Tibial nerve (tissue), 4 donors: ENCODE data around the gene KRTAP2-2.
"Not testable (repeated sequence)": the region's sequence is repeated elsewhere in the genome, so short reads cannot be mapped to it uniquely, and the experiment has no call there.

Experiments used
- EP300 ChIP-seq, 2 donors: sonication (generic); formaldehyde crosslinking; IDR thresholded peaks; one replicate each; pipeline ENCODE4 v1.6.1; 2017; ENCODE audit warnings: antibody characterized with exemption in 2 of 2, mild to moderate bottlenecking in 1 of 2
- POLR2A ChIP-seq, 2 donors: fragments of 450-650 bp; IDR thresholded peaks; one replicate each; pipeline ENCODE4 v1.6.1; 2017; ENCODE audit warnings: antibody characterized with exemption in 2 of 2, mild to moderate bottlenecking in 2 of 2, moderate library complexity in 2 of 2
- TF ChIP-seq, protein P1 (sequence below), 5 experiments: fragments of 200-600 bp in 3 of 5; fragments of 450-650 bp in 2 of 5; sonication (generic) in 3 of 5; IDR thresholded peaks; one replicate each; pipeline ENCODE4 v1.5.1; 2016 to 2019; ENCODE audit warnings: antibody characterized with exemption in 5 of 5, mild to moderate bottlenecking in 3 of 5, moderate library complexity in 2 of 5

- TF ChIP-seq POLR2A, EP300 (IDR thresholded peaks at IDR 0.05): not testable (repeated sequence)
- TF ChIP-seq, protein P1, sequence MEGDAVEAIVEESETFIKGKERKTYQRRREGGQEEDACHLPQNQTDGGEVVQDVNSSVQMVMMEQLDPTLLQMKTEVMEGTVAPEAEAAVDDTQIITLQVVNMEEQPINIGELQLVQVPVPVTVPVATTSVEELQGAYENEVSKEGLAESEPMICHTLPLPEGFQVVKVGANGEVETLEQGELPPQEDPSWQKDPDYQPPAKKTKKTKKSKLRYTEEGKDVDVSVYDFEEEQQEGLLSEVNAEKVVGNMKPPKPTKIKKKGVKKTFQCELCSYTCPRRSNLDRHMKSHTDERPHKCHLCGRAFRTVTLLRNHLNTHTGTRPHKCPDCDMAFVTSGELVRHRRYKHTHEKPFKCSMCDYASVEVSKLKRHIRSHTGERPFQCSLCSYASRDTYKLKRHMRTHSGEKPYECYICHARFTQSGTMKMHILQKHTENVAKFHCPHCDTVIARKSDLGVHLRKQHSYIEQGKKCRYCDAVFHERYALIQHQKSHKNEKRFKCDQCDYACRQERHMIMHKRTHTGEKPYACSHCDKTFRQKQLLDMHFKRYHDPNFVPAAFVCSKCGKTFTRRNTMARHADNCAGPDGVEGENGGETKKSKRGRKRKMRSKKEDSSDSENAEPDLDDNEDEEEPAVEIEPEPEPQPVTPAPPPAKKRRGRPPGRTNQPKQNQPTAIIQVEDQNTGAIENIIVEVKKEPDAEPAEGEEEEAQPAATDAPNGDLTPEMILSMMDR (IDR thresholded peaks at IDR 0.05) = not testable (repeated sequence)
Observed at GRCh38 chr17:41104386-41105038, 49.5 kb upstream of the KRTAP2-2 start.
